Measurements from ENCODE around the gene GPSM1. TPM values are rescaled to one million over a fixed set of nuclear protein-coding genes. Genes with fewer than 3 reads are reported as not detected.

The GPSM1 gene
- total RNA-seq, 1 donor from 2014 or later = 140 TPM

DNA sequence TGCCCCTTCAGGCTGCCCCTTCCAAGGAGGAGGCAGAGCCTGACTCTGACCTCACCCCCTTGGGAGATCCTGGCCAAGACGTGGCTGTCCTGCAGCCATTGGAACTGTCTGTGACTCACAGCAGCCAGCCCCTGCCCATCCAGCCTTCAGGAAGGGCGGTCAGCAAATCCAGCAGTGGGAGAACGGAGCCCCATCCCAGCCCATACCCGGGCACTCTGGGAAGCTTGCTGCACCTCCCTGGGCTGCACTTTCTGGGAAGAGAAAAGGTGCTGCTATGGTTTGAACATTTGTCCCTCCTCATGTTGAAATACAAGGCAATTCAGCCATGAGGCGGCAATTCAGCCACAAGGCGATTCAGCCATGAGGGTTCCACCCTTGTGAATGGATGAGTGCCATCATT lies 47.9 kb upstream of the GPSM1 start:
- no peak overlapping the region for H3K4me3 Mint-ChIP-seq (ENCODE audit: unreplicated experiment)
- DNase-seq = no peak
- H3K27me3 Mint-ChIP-seq (ENCODE audit: unreplicated experiment) = peaks cover 6% of the 10 kb centered on the region
- no peak overlapping the region for H3K27ac Mint-ChIP-seq (ENCODE audit: unreplicated experiment)
- no peaks in the 10 kb centered on the region for H3K4me1 Mint-ChIP-seq (ENCODE audit: low read depth, unreplicated experiment)
- peaks cover 4% of the 10 kb centered on the region for H3K9me3 Mint-ChIP-seq (ENCODE audit: unreplicated experiment)
- TF ChIP-seq, protein P1, sequence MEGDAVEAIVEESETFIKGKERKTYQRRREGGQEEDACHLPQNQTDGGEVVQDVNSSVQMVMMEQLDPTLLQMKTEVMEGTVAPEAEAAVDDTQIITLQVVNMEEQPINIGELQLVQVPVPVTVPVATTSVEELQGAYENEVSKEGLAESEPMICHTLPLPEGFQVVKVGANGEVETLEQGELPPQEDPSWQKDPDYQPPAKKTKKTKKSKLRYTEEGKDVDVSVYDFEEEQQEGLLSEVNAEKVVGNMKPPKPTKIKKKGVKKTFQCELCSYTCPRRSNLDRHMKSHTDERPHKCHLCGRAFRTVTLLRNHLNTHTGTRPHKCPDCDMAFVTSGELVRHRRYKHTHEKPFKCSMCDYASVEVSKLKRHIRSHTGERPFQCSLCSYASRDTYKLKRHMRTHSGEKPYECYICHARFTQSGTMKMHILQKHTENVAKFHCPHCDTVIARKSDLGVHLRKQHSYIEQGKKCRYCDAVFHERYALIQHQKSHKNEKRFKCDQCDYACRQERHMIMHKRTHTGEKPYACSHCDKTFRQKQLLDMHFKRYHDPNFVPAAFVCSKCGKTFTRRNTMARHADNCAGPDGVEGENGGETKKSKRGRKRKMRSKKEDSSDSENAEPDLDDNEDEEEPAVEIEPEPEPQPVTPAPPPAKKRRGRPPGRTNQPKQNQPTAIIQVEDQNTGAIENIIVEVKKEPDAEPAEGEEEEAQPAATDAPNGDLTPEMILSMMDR (IDR thresholded peaks at IDR 0.05; ENCODE audit: partially characterized antibody, unreplicated experiment) = no peak
- no peaks in the 10 kb centered on the region for H3K36me3 Mint-ChIP-seq (ENCODE audit: unreplicated experiment)

DNA sequence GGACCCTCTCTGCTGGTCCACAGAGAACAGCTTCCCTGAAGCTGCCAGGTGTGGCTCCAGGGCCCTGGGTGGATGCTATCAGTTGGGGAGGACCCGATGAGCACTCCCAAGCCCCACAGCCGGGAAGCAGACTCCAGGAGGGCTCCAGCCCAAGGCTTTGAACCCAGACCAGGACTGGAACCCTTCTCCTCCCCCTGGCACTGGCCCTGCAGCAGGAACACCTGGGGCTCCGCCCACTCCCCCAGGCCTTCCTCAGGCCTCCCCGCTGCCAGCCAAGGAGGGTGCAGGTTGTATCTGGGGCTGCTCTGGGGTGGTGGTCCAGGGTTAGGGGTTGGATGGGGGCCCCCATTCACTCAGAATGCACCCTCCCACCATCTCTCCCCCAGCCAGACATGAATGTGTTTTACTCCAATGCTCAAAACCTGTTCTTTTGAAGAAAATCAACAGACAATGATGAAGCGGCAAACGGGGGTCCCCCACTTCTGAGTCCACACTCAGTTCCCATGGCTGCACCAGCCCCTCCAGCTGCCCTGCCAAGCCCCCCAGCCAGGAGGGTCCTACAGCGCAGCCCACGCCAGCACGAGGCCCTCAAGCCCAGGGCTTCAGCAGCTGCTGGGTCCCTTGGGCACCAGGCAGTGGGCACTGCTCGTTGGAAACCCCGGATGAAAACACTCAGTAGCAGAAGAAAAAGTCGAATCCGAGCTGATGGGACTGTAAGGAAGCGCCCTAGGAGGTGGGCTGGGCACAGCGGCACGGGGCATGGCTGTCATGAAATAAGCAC lies 46.6 kb upstream of the GPSM1 start:
- H3K27ac Mint-ChIP-seq (ENCODE audit: unreplicated experiment) = no peak overlapping the region
- H3K4me3 Mint-ChIP-seq (ENCODE audit: unreplicated experiment) = no peak overlapping the region
- peaks cover 2% of the 10 kb centered on the region for H3K9me3 Mint-ChIP-seq (ENCODE audit: unreplicated experiment)
- H3K4me1 Mint-ChIP-seq (ENCODE audit: low read depth, unreplicated experiment) = no peaks in the 10 kb centered on the region
- H3K27me3 Mint-ChIP-seq (ENCODE audit: unreplicated experiment) = peaks cover 2% of the 10 kb centered on the region
- no peak for DNase-seq
- no peaks in the 10 kb centered on the region for H3K36me3 Mint-ChIP-seq (ENCODE audit: unreplicated experiment)
- TF ChIP-seq, protein P1 (IDR thresholded peaks at IDR 0.05; ENCODE audit: partially characterized antibody, unreplicated experiment) = no peak

DNA sequence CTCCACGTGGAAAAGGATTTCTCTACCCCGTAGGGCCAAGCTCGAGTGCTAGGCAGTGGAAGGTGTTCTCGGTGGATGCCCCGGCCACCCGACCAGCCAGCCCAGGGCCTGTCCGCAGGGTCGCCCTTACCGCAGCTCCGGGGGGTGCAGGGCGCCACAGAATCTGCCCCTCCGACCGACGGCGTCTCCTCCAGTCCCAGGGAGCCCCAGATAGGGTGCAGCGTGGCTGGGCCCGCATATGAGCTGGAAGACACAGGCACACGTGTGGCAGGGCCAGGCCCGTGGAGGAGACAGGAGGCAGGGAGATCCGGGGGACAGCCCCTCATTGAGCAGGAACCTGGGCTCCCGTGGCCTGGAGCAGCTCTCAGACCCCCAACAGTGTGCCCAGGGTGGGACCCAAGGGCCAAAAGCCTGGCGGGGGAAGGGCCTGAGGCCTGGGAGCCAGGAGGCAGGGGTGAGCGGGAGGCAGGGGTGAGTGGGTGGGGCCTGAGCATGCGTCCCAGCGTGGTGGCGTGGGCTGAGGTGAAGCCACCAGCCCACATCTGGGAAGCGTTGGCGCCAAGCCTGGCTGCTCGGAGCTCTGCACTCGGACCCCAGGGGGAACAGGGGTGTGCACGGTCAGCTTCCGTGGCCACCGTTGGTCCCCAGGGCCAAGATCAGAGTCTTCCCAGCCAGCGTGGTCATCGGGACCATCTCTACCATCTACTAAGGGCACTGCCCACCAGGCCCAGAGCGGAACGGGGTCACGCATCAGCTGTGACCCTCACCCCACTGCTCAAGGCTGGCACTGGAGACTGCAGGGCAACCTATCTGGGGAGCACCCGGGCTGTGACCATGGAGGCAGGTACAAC lies 45.7 kb upstream of the GPSM1 start:
- DNase-seq = no peak
- H3K4me3 Mint-ChIP-seq (ENCODE audit: unreplicated experiment) = no peak overlapping the region
- no peaks in the 10 kb centered on the region for H3K4me1 Mint-ChIP-seq (ENCODE audit: low read depth, unreplicated experiment)
- H3K36me3 Mint-ChIP-seq (ENCODE audit: unreplicated experiment) = no peaks in the 10 kb centered on the region
- peaks cover 2% of the 10 kb centered on the region for H3K27me3 Mint-ChIP-seq (ENCODE audit: unreplicated experiment)
- TF ChIP-seq, protein P1 (IDR thresholded peaks at IDR 0.05; ENCODE audit: partially characterized antibody, unreplicated experiment) = no peak
- peaks cover 2% of the 10 kb centered on the region for H3K9me3 Mint-ChIP-seq (ENCODE audit: unreplicated experiment)
- no peak overlapping the region for H3K27ac Mint-ChIP-seq (ENCODE audit: unreplicated experiment)

DNA sequence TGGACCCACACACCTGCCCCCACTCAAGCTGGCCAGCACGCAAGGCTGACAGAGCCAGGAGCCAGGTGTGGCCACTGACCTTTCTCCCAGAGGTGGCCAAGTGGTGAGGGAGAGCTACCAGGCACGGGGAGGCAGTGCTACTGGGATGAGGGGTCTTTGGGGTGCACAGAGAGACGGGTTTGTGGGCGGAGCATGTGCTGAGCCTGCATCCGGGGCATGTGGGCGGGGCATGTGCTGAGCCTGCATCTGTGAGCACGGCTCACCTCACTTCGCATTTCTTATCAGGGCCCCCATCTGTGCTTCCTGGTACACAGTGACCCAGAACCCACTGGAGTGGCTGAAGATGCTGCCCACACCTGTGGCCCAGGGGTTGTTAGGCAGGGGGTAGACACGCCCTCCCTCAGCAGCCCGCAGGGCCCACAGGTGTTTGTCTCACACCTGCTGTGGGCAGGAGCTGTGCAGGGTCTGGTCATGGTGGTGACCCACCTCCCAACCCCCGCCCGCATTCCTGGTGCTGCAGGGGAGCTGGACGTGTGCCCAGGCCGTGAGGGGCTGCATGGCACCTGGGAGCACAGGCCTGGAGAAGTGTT lies 45.0 kb upstream of the GPSM1 start:
- H3K4me1 Mint-ChIP-seq (ENCODE audit: low read depth, unreplicated experiment) = no peaks in the 10 kb centered on the region
- peaks cover 6% of the 10 kb centered on the region for H3K9me3 Mint-ChIP-seq (ENCODE audit: unreplicated experiment)
- TF ChIP-seq, protein P1 (IDR thresholded peaks at IDR 0.05; ENCODE audit: partially characterized antibody, unreplicated experiment) = no peak
- H3K36me3 Mint-ChIP-seq (ENCODE audit: unreplicated experiment) = peaks cover 4% of the 10 kb centered on the region
- H3K27ac Mint-ChIP-seq (ENCODE audit: unreplicated experiment) = no peak overlapping the region
- peaks cover 5% of the 10 kb centered on the region for H3K27me3 Mint-ChIP-seq (ENCODE audit: unreplicated experiment)
- no peak for DNase-seq
- no peak overlapping the region for H3K4me3 Mint-ChIP-seq (ENCODE audit: unreplicated experiment)
